ENCODE measurements around the gene CHD5.

Gene CHD5

DNA sequence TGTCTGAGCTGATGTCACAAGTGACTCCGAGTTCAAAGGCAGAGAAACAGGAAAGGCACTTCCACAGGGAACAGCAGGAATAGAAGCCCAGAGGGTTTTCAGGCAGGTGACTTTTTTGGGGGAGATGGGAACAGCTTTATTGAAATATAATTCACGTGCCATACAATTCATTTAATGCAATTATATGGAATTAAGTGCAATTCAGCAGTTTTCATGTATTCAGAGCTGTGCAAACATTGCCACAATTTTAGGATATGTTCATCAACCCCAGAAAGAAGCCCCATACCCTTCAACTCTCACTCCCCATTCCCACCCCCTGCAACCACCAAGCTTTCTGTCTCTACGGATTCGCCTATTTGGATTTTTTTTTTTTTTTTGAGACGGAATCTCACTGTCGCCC lies 117.5 kb downstream of the CHD5 start:
- no peak for DNase-seq (ENCODE audit: low spot score)

- no peak for DNase-seq (ENCODE audit: low spot score)
Observed at GRCh38 chr1:6059866-6060265, 120.3 kb downstream of the CHD5 start.

DNA sequence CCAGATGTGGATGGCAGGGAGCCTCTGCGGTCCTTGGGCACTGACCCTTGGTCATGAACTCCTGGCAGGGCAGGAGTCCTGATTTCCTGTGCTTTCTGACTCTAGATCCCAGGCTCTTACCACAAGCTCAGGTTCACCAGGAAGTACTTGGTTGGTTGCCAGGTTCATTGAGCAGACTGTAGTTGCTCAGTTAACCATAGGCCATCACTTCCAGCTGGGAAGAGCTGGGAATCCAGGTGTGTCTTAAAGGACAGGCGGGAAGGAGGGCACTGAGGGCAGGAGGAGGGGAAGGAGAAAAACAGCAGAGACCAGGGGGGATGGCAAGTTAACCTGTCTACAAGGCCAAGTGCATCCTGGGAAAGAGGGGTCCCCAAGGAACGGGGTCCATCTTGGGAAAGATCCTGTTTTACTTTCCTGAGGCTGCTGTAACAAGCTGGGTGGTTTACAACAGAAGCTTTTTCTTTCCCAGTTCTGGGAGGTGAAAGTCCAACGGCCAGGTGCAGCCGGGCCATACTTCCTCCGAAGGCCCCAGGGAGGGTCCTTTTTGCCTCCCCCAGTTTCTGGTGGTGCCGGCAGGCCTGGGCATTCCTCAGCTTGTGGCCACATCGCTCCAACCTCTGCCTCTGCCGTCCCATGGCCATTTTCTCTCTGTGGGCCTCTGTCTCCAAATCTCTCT lies 122.8 kb downstream of the CHD5 start:
- DNase-seq (ENCODE audit: low spot score), result no peak

GRCh38 chr1:6056572-6056948 lies 123.6 kb downstream of the CHD5 start:
- DNase-seq (ENCODE audit: low spot score), result no peak

GRCh38 chr1:6054596-6054995 lies 125.5 kb downstream of the CHD5 start:
- no peak for DNase-seq (ENCODE audit: low spot score)

DNA sequence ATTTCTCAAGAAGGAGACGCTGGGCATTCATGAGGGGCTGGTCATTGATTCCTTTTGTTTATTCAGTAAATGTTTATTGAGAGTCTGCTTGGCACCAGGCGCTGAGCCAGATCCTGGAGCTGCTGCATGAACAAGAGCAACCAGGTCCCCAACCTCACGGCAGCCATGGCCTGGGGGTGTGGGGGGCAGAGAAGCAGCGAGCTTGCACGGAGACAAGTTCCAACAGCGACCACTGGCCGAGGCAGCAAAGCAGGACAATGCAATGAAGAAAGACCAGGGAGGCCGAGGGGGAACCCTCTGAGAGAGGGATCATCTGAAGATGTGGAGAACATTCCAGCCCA lies 126.9 kb downstream of the CHD5 start:
- no peak for DNase-seq (ENCODE audit: low spot score)

GRCh38 chr1:6052543-6053205 lies 127.4 kb downstream of the CHD5 start:
- DNase-seq (ENCODE audit: low spot score), result peak; percentile 65
